ENCODE data around the gene TRH.
"Not testable (repeated sequence)": the region's sequence is repeated elsewhere in the genome, so short reads cannot be mapped to it uniquely, and the experiment has no call there.

The TRH gene

DNA sequence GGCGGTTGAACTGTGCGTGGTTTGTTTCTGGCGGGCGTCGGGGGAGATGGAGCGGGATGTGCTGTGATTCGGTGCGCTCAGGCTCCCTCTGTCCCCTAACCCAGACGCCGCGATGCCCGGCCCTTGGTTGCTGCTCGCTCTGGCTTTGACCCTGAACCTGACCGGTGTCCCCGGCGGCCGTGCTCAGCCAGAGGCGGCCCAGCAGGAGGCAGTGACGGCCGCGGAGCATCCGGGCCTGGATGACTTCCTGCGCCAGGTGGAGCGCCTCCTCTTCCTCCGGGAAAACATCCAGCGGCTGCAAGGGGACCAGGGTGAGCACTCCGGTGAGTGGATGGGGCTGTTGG lies 1.2 kb downstream of the TRH start:
- Mint-ChIP-seq H3K4me3 (no peak overlapping the region), H3K4me1 (peaks cover 7% of the 10 kb centered on the region), H3K27me3 (peaks cover 52% of the 10 kb centered on the region), H3K9me3 (no peaks in the 10 kb centered on the region), H3K36me3 (ENCODE audit: low read depth) (no peaks in the 10 kb centered on the region), H3K27ac (no peak overlapping the region)
- ATAC-seq = no peak
- DNase-seq = no peak

DNA sequence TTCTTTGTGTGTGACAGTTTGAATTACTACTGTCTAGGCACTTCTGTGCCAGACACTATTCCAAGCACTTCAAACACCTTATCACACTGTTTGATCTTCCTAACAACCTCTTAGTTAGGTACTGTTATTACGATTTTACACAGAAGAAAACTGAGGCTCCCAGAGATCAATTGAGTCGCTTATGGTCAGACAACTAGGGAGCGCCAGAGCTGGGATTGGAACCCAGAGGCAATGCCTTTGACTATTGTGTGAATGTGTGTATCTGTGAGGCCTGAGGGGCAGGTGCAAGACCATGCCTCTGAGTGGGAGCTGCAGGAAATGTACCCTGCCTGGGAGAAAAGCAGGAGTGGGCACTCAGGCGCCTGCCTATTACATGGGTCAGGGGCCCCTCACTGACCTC lies 1.8 kb downstream of the TRH start:
- Mint-ChIP-seq H3K4me1 (peaks cover 7% of the 10 kb centered on the region), H3K9me3 (no peaks in the 10 kb centered on the region), H3K27ac (no peak overlapping the region), H3K27me3 (peaks cover 52% of the 10 kb centered on the region), H3K36me3 (ENCODE audit: low read depth) (no peaks in the 10 kb centered on the region), H3K4me3 (no peak overlapping the region)
- ATAC-seq (no peak), DNase-seq (no peak)

- Mint-ChIP-seq H3K4me3 (no peak overlapping the region), H3K27me3 (peaks cover 41% of the 10 kb centered on the region), H3K4me1 (peaks cover 7% of the 10 kb centered on the region), H3K27ac (no peak overlapping the region), H3K36me3 (ENCODE audit: low read depth) (no peaks in the 10 kb centered on the region), H3K9me3 (no peaks in the 10 kb centered on the region)
- ATAC-seq = no peak
- no peak for DNase-seq
Observed at GRCh38 chr3:129978123-129978522, 3.6 kb downstream of the TRH start.

GRCh38 chr3:129979905-129980304 lies 5.4 kb downstream of the TRH start:
- Mint-ChIP-seq H3K27ac (no peak overlapping the region), H3K4me3 (no peak overlapping the region), H3K27me3 (peaks cover 28% of the 10 kb centered on the region), H3K36me3 (ENCODE audit: low read depth) (no peaks in the 10 kb centered on the region), H3K4me1 (peaks cover 5% of the 10 kb centered on the region), H3K9me3 (no peaks in the 10 kb centered on the region)
- DNase-seq = no peak
- ATAC-seq = no peak

GRCh38 chr3:129983561-129983960 lies 9.0 kb downstream of the TRH start:
- Mint-ChIP-seq H3K27ac (no peak overlapping the region), H3K4me1 (no peaks in the 10 kb centered on the region), H3K36me3 (ENCODE audit: low read depth) (no peaks in the 10 kb centered on the region), H3K9me3 (no peaks in the 10 kb centered on the region), H3K4me3 (no peak overlapping the region), H3K27me3 (no peaks in the 10 kb centered on the region)
- ATAC-seq (no peak), DNase-seq (no peak)

GRCh38 chr3:129984125-129984524 lies 9.6 kb downstream of the TRH start:
- ATAC-seq (no peak), DNase-seq (no peak)
- no peaks in the 10 kb centered on the region for H3K27me3 Mint-ChIP-seq
- no peak overlapping the region for H3K4me3 Mint-ChIP-seq
- H3K9me3 Mint-ChIP-seq = no peaks in the 10 kb centered on the region
- no peaks in the 10 kb centered on the region for H3K4me1 Mint-ChIP-seq
- H3K27ac Mint-ChIP-seq = no peak overlapping the region
- H3K36me3 Mint-ChIP-seq (ENCODE audit: low read depth) = no peaks in the 10 kb centered on the region

- Mint-ChIP-seq H3K9me3 (no peaks in the 10 kb centered on the region), H3K4me3 (no peak overlapping the region), H3K27ac (no peak overlapping the region), H3K36me3 (ENCODE audit: low read depth) (no peaks in the 10 kb centered on the region), H3K27me3 (no peaks in the 10 kb centered on the region), H3K4me1 (no peaks in the 10 kb centered on the region)
- DNase-seq = no peak
- no peak for ATAC-seq
Observed at GRCh38 chr3:129985113-129985512, 10.6 kb downstream of the TRH start.

DNA sequence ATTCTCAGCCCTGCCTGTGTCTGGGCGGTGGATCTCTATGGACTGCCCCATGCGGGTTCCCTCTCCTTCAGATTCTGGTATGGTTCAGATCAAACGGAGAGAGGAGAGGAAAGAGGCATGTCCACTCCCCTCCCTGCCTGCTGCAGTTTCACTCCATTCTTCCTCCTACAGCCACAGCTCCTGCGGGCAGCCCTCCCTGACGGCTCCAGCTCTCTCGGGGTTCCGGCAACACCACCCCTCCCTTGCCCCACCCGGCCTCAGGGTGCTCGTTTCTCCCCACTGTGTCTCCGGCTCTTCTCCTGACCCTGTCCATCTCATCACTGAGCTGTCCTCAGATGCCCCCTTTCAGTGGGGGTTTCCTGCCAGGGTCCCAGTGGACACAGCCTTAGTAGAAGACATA lies 13.9 kb downstream of the TRH start:
- peaks cover 4% of the 10 kb centered on the region for H3K27me3 Mint-ChIP-seq
- no peak overlapping the region for H3K27ac Mint-ChIP-seq
- ATAC-seq (no peak), DNase-seq (no peak)
- H3K9me3 Mint-ChIP-seq = no peaks in the 10 kb centered on the region
- no peaks in the 10 kb centered on the region for H3K4me1 Mint-ChIP-seq
- H3K36me3 Mint-ChIP-seq (ENCODE audit: low read depth) = no peaks in the 10 kb centered on the region
- no peak overlapping the region for H3K4me3 Mint-ChIP-seq

DNA sequence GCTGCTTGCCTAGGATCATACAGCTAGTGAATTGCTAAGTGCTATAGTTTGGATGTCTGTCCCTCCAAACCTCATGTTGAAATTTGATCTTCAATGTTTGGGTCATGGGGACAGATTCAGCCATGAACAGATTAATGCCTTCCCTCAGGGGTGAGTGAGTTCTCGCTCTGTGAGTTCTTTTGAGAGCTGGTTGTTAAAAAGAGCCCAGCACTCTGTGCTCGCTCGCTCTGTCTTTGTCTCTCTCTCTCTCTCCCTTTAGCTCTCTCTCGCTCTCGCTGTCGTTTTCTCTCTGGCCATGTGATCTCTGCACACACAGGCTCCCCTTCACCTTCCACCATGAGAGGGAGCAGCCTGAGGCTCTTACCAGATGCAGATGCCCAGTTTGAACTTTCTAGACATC lies 14.9 kb downstream of the TRH start:
- no peak for ATAC-seq
- no peak for DNase-seq
- Mint-ChIP-seq H3K36me3 (ENCODE audit: low read depth) (no peaks in the 10 kb centered on the region), H3K4me3 (no peak overlapping the region), H3K27ac (no peak overlapping the region), H3K9me3 (no peaks in the 10 kb centered on the region), H3K4me1 (no peaks in the 10 kb centered on the region), H3K27me3 (peaks cover 4% of the 10 kb centered on the region)

- peaks cover 5% of the 10 kb centered on the region for H3K27me3 Mint-ChIP-seq
- DNase-seq (no peak), ATAC-seq (peak; percentile 20)
- H3K36me3 Mint-ChIP-seq (ENCODE audit: low read depth) = no peaks in the 10 kb centered on the region
- H3K27ac Mint-ChIP-seq = no peak overlapping the region
- no peak overlapping the region for H3K4me3 Mint-ChIP-seq
- no peaks in the 10 kb centered on the region for H3K4me1 Mint-ChIP-seq
- H3K9me3 Mint-ChIP-seq = no peaks in the 10 kb centered on the region
Observed at GRCh38 chr3:129992781-129993180, 18.3 kb downstream of the TRH start.

GRCh38 chr3:129994883-129995559 lies 20.5 kb downstream of the TRH start:
- no peak overlapping the region for H3K4me3 Mint-ChIP-seq
- ATAC-seq (no peak), DNase-seq (no peak)
- peaks cover 8% of the 10 kb centered on the region for H3K27me3 Mint-ChIP-seq
- no peaks in the 10 kb centered on the region for H3K4me1 Mint-ChIP-seq
- H3K36me3 Mint-ChIP-seq (ENCODE audit: low read depth) = no peaks in the 10 kb centered on the region
- no peaks in the 10 kb centered on the region for H3K9me3 Mint-ChIP-seq
- no peak overlapping the region for H3K27ac Mint-ChIP-seq

GRCh38 chr3:129996073-129996472 lies 21.6 kb downstream of the TRH start:
- ATAC-seq = no peak
- H3K4me1 Mint-ChIP-seq = no peaks in the 10 kb centered on the region

GRCh38 chr3:129999176-129999575 lies 24.7 kb downstream of the TRH start:
- not testable (repeated sequence) for DNase-seq; H3K36me3 Mint-ChIP-seq (ENCODE audit: low read depth); H3K9me3 Mint-ChIP-seq; H3K27ac Mint-ChIP-seq; ATAC-seq; H3K4me1 Mint-ChIP-seq; H3K4me3 Mint-ChIP-seq
- H3K27me3 Mint-ChIP-seq = peaks cover 24% of the 10 kb centered on the region

More at GRCh38 chr3:129996073-129996472, 21.6 kb downstream of the TRH start:
- Mint-ChIP-seq H3K27ac (no peak overlapping the region), H3K4me3 (no peak overlapping the region), H3K36me3 (ENCODE audit: low read depth) (no peaks in the 10 kb centered on the region), H3K27me3 (peaks cover 11% of the 10 kb centered on the region), H3K9me3 (no peaks in the 10 kb centered on the region)
- DNase-seq = no peak

DNA sequence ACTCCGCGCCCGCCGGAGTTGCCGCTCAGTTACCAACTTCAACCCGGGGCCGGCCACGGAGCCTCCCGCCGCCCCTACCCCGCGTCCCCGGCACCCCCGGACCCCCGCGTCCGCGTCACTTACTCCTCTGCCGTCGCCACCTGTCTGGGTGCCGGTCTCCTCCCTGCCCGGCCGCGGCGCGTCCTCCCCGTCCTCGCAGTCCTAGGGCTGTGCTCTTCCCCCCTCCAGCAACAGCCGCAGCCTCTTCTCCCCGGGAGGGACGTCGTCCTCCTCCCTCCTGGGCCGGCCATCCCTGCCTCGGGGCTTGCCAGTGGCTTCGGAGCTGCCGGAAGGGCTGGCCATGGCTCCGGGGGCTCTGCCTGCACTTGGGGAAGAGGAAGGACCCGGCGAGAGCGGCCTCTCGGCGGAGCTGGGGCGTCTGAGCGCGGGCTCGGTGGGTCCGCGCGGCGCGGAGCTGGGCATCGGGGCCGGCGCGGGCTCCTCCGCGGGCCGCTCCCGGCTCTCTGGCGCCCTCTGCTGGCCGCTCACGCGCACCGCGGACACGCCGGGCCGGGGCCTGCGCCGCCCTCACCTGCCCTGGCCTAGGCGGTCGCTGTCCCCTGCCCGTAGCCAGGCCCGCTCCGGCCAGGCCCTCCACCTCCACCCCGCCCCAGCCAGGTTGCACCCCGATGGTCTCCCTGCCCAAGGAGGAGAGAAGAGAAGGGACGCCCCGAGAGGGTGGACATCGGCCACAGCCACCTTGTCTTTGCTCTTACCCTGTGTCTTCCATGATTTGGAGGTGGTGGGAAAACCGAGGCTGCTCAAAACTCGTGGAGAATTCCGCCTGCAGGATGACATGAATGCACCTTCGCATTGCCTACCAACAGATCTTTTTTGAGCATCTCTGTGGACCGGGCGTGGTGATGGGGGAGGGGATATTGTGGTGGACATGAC lies 28.4 kb downstream of the TRH start:
- peak overlapping the region; percentile 27 for H3K27ac Mint-ChIP-seq
- H3K4me3 Mint-ChIP-seq = peak overlapping the region; percentile 57
- H3K4me1 Mint-ChIP-seq; ATAC-seq; H3K36me3 Mint-ChIP-seq (ENCODE audit: low read depth); H3K9me3 Mint-ChIP-seq: not testable (repeated sequence)
- peak; percentile 76 for DNase-seq
- H3K27me3 Mint-ChIP-seq = peaks cover 28% of the 10 kb centered on the region

DNA sequence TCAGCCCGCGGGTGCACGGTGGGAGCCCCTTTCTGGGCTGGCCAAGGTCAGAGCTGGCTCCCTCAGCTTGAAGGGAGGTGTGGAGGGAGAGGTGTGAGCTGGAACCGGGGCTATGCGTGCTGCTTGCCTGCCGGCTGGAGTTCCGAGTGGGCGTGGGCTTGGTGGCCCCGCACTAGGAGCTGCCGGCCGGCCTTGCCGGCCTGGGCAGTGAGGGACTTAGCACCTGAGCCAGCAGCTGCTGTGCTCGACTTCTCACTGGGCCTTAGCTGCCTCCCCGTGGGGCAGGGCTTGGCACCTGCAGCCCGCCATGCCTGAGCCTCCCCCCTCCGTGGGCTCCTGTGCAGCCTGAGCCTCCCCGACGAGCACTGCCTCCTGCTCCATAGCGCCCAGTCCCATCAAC lies 36.0 kb downstream of the TRH start:
- Mint-ChIP-seq H3K4me3 (no peak overlapping the region), H3K36me3 (ENCODE audit: low read depth) (no peaks in the 10 kb centered on the region), H3K4me1 (no peaks in the 10 kb centered on the region), H3K27ac (no peak overlapping the region), H3K27me3 (peaks cover 6% of the 10 kb centered on the region), H3K9me3 (no peaks in the 10 kb centered on the region)
- ATAC-seq (no peak), DNase-seq (no peak)
